Right kidney (tissue), 1 donor: ENCODE results near the gene PMVK.

ENCODE experiments used
- DNase-seq: peaks from one replicate; pipeline ENCODE4 v3.0.0-alpha.2; 2016

Gene PMVK

GRCh38 chr1:154951901-154952657 is 15.6 kb upstream of the PMVK start:
- DNase-seq: no peak

GRCh38 chr1:154948079-154948478 is 11.6 kb upstream of the PMVK start:
- DNase-seq: no peak

GRCh38 chr1:154945962-154946850 is 9.7 kb upstream of the PMVK start:
- no peak for DNase-seq

GRCh38 chr1:154945160-154945961 is 8.8 kb upstream of the PMVK start:
- DNase-seq: no peak

GRCh38 chr1:154944401-154945159 is 8.1 kb upstream of the PMVK start:
- DNase-seq: no peak

GRCh38 chr1:154943649-154944400 is 7.3 kb upstream of the PMVK start:
- DNase-seq: no peak

GRCh38 chr1:154941333-154942013 is 5.0 kb upstream of the PMVK start:
- no peak for DNase-seq

GRCh38 chr1:154940651-154941194 is 4.2 kb upstream of the PMVK start:
- no peak for DNase-seq

- DNase-seq: no peak
Observed at GRCh38 chr1:154940213-154940560, 3.7 kb upstream of the PMVK start.

GRCh38 chr1:154938604-154939399 is 2.3 kb upstream of the PMVK start:
- DNase-seq: no peak

- DNase-seq: no peak
Observed at GRCh38 chr1:154937988-154938386, 1.5 kb upstream of the PMVK start.

- peak; percentile 98 for DNase-seq
Observed at GRCh38 chr1:154937085-154937987, 817 bp upstream of the PMVK start.

GRCh38 chr1:154935749-154936554 is 567 bp downstream of the PMVK start:
- DNase-seq: no peak

GRCh38 chr1:154934358-154934948 is 2.1 kb downstream of the PMVK start:
- DNase-seq: no peak

- DNase-seq: no peak
Observed at GRCh38 chr1:154931940-154932487, 4.5 kb downstream of the PMVK start.

GRCh38 chr1:154926201-154926600 is 10.3 kb downstream of the PMVK start:
- DNase-seq: no peak
